Cortex of kidney (tissue), 1 donor: ENCODE data around the gene ZNF607.
"Not testable (repeated sequence)": the region's sequence is repeated elsewhere in the genome, so short reads cannot be mapped to it uniquely, and the experiment has no call there.

Source experiments
- DNase-seq: peaks from one replicate; lab custom pipeline; 2025; lab: John Stamatoyannopoulos, UW

ZNF607 gene

DNA sequence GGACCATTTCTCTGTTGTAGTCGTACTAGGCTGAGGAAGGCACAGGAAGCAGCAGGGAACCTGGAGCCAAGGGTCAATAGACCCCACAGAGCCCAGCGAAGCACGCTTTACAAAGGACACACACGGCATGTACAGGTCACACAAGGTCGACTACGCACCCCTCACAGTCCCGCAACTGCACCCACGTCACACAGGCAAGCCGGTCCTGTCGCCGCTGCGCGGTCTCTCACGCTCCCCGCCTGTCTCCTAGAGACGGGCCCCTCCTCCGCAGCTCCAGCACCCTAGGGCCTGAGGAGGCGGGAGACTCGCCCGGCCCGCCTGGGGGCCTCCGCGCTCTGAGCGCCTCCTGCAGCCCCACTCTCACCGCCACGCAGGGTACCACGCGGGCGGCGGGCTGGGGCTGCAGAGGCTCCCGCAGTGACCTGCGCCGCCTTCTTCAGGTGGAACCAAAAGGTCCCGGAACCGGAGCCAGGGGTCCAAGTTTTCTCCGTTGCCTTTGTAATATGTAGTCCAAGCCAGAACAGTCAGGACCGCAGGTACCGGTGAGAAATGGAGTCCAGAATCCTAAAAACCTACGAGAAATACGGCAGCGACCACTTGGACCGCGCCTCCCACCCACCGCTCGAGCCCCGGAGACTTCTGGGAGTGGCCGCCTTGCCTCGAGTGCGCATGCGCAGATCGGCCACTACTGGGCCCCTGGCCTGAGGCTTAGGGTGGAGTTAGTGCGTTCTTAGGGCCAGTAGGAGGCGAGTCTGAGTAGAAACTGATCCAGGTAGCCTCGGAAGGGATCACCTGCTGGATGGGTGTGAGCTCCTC is at the start of gene ZNF607:
Gene ZNF607 (minus strand): TSS at position 651 of the 816 bp plus-strand sequence. CDS start 8,143 bp downstream, outside the sequence.
- no peak for DNase-seq

GRCh38 chr19:37763488-37763887 is 43.9 kb upstream of the ZNF607 start:
- no peak for DNase-seq

DNA sequence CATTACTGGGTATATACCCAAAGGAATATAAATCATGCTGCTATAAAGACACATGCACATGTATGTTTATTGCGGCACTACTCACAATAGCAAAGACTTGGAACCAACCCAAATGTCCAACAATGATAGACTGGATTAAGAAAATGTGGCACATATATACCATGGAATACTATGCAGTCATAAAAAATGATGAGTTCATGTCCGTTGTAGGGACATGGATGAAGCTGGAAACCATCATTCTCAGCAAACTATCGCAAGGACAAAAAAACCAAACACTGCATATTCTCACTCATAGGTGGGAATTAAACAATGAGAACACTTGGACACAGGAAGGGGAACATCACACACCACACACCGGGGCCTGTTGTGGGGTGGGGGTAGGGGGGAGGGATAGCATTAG is 38.1 kb upstream of the ZNF607 start:
- DNase-seq, result not testable (repeated sequence)

DNA sequence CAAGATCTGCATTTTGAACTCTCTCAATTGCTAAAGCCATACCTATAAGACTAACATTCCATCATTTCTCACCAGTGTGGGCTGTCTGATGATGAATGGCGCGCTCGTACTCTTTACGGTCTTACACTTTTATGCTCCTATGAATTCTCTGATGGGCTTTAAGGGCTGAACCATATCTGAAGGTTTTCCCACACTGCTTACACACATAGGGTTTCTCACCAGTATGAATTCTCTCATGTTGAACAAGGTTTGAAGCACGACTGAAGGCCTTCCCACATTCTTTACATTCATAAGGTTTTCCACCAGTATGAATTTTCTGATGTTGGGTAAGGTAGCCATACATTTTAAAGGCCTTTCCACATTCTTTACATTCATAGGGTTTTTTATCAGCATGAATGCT is 18.8 kb upstream of the ZNF607 start:
- no peak for DNase-seq

DNA sequence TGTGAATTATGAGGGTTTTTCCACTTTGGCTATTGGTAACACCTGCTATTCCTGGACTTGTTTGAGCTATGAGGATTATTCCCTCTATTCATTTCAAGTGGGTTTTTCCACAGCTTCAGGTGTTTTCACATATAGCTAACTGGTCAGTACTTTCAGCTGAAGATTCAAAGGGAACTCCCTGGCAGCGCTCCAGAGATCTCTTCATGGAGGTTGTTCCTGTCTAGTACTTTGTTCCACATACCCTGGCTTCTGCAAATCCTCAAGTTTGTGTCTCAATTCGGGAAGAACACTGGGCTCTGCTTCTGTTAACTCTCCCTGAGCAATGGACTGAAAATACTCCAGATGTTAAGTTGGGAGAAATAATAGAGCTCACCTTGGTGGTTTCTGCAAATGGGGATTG is 5.6 kb upstream of the ZNF607 start:
- no peak for DNase-seq

- DNase-seq, result no peak
These were observed 335 bp upstream of the ZNF607 start for GRCh38 chr19:37719927-37720265.

DNA sequence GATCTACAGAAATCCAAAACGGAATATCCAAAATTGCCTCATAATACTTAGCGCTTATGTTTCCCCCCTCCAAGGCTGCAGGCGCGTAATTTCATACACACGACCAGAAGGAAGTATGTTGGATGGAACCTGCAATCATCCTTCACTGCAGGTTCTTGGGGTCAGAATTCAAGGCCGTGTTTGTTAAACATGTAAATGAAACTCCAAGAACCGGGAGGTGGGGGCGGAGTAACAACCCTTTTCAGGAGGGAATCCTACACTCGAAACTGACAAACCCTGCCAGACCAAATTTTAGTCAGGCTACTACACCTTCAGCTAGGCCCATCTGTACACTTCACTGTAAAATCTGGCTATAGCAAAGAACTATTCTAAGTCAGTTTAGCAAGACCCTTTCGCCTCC is 1.3 kb downstream of the ZNF607 start:
- DNase-seq, result no peak

DNA sequence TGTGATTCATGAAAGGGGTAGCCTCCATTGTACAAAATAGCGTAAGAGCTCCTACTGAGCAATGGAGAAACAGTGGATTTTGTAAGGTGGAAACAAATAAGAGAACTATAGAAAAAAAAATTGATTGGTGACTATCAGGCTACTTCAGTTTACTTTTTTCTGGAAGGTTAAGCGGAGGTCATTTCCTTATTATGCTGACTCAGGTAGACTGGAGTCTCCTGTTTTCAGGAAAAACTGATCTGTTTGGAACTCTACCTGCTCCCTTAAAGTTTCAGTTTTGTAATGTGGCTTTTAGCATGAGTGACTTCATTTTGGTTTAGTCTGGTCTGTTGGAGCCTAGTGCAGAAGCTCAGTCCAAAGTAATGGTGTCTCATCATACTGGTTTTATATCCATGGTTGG is 3.4 kb downstream of the ZNF607 start:
- DNase-seq, result no peak

GRCh38 chr19:37706052-37706605 is 13.4 kb downstream of the ZNF607 start:
- DNase-seq, result no peak

- DNase-seq, result no peak
These were observed 20.5 kb downstream of the ZNF607 start for GRCh38 chr19:37699057-37699456.

DNA sequence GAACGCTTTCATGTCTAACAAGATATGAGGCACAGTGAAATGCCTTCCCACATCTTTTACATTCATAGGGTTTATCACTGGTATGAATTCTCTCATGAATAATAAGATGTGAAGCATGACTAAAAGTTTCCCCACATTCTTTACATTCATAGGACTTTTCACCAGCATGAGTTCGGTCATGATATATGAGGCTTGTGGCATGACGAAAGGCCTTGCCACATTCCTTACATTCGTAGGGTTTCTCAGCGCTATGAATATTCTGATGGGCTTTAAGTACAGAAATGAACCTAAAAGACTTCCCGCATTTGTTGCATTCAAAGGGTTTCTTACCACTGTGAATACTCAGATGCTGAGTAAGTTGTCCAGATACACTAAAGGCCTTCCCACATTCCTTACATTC is 21.3 kb downstream of the ZNF607 start:
- no peak for DNase-seq

DNA sequence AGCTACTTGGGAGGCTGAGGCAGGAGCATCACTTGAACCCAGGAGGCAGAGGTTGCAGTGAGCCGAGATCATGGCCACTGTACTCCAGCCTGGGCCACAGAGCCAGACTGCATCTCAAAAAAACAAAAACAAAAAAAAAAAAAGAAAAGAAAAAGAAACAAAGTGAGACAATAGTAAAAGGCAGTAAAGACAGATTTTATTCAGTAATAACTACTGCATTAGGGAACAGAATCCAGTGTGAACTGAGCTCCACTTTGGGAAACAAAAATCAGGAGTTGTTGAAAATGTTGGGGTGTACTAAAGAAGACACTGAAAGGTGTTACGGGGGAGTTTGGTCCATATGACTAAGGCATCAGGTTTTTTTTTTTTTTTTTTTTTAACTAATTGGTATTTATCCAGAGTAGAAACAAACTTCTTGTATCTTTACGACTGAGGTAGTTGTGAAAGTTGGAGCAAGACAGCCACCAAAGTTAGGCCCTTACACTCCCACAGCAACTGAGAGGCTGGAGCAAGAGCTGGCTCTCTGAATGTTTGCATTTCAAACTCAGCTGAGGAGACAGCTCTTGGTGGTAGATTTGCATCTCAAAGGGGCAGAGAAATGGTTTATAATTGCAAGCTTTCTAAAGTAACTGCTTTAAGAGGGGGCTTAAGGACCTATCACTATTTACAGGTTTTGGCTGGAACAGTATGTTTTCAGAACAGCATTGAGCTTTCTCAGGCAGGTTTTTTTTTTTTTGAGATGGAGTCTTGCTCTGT is 24.2 kb downstream of the ZNF607 start:
- no peak for DNase-seq

DNA sequence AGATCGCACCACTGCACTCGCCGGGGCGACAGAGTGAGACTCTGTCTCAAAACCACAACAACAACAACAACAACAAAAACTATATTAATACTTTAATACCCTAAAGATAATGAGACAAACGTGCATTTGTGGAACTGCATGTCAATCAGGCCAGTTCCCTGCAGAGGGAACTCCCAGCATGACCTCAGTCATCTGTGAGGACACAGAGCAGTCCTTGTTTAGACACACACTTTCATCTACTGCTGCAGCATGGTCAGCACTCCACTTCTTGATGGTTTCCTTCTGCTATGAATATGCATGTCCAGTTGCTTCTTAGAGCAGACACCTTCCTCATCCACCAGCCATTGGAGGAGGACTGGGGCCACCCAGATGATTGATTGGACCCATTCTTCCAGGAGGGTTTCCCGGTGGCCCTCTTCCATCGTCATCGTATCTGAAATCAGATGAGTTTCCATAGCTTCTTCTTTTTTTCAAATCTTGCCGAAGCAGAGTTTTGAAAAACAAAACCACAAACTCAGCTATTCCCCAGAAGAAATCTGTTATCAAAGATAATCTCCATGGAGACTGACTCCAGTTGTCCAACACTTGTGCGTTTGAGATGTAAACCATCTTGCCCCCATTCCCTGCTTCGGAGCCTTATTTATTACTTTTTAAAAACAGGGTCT is 26.5 kb downstream of the ZNF607 start:
- no peak for DNase-seq

- no peak for DNase-seq
These were observed 27.6 kb downstream of the ZNF607 start for GRCh38 chr19:37691881-37692504.

GRCh38 chr19:37683520-37683919 is 36.0 kb downstream of the ZNF607 start:
- DNase-seq, result no peak

DNA sequence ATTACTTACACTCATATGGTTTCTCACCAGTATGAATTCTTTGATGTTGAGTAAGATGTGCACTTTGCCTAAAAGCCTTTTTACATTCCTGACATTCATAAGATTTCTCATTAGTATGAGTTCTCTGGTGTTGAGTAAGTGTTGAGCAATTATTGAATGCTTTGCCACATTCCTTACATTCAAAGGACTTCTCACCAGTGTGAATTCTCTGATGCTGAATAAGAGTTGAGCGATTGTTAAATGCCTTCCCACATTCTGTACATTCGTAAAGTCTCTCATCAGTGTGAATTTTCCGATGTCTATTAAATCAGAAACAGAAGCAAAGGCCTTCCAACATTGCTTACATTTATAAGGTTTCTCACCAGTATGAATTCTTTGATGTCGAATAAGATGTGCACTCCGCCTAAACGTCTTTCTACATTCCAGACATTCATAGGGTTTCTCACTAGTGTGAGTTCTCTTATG is 50.1 kb downstream of the ZNF607 start:
- no peak for DNase-seq

DNA sequence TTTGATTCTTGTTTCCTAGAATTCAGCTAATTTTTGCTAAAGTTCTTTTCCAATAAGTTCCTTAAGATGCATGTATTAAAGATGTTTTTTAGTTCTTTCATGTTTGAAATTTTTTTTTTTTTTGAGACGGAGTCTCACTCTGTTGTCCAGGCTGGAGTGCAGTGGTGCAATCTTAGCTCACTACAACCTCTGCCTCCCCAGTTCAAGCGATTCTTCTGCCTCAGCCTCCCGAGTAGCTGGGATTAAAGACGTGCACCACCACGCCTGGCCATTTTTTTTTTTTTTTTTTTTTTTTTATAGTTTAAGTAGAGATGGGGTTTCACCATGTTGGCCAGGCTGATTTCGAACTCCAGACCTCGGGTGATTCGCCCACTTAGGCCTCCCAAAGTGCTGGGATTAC is 62.4 kb downstream of the ZNF607 start:
- DNase-seq, result not testable (repeated sequence)

DNA sequence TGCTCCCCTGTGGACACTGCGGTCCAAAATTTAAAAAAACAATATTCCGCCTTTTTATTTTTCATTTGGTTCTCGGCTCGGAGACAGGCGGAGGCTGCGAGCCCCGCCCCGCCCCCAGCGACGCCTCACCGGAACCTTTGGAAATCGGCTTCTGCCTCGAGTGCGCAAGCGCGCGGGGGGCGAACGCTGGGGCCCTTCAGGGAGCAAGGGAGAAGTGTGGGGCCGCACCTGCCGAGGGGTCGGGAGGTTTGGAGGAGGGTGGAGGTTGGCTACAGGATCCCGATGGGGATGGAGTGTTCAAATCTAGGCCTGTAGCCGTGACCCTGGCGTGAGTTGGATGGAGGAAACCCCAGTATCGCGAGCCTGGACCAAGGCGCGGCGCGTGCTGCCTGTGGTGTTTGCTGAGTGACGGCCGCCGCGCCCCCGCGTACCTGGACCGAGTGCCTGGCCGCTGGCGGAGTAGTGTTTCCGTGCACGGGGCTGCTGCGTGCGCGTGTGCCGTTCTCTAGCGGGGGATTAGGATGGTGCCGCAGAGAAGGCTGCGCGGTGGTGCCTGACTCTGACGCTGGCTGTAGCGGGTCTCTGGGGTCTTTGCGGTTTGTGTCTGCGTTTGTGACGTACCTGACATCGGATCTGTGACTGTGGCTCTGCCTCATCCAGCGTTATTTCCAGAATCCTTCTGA is 63.7 kb downstream of the ZNF607 start:
- DNase-seq, result peak; percentile 21

DNA sequence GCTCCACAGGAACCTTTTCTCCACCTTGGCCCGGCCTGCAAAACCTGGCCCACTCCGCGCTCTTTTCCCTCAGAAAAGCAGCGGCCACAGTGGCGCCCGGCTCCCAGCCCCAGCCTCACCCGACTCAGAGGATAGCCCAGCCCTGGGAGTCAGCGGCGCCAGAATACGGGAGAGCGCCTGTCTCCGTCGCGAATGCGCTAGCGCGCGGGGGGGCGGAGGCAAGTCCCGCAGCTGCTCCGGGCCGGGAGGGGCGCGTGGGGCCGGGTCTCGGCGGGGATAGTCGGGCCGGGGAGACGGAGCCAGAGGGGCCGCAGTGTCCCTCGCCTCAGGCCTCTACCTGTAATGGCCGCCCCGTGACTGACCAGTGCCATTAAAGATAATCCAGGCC is 64.3 kb downstream of the ZNF607 start, which contains the start of gene ZFP30:
Gene ZFP30 (minus strand): TSS at position 165 of the 388 bp plus-strand sequence. CDS start 7,643 bp downstream, outside the sequence.
- DNase-seq, result no peak

GRCh38 chr19:37654629-37655300 is 64.8 kb downstream of the ZNF607 start:
- DNase-seq, result no peak

DNA sequence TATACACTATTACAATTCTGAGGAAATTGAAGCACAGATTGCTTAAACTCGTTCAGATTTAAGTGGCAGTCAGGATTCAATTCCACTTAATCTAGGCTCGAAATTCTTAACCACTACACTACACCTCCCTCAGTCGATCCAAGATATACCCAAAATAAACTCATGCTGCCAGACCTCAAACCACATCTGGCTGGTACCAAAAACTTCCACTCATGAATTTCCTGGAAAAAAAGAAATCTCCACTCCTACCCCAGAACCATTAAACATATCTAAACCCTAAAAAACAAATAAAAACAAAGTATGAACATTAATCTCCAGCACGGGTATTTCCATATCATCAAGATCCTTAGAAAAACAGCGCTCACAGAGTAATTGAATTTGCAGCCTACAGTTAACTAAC is 65.4 kb downstream of the ZNF607 start:
- DNase-seq, result no peak
